AG09309 (cell line): Measurements from ENCODE around the gene CEACAM21.

Experiments
- DNase-seq: peaks from one replicate; pipeline ENCODE4 v3.0.0-alpha.2; 2010; ENCODE audit warnings: low read depth
- H3K4me3 ChIP-seq: 2 replicates; pipeline ENCODE4 v1.5.1; 2011; ENCODE audit warnings: mild to moderate bottlenecking, low read depth, low read length, moderate library complexity; ENCODE audit not compliant: control insufficient read depth
- CTCF ChIP-seq: IDR thresholded peaks from 2 replicates; pipeline ENCODE4 v1.5.1; 2011; ENCODE audit warnings: mild to moderate bottlenecking, low read depth, low read length, inconsistent platforms; ENCODE audit not compliant: insufficient read depth, control insufficient read depth; ENCODE audit errors: missing control alignments

CEACAM21 gene

GRCh38 chr19:41548047-41548446 is 27.9 kb upstream of the CEACAM21 start:
- TF ChIP-seq CTCF, result no peak
- H3K4me3 ChIP-seq, result no peak overlapping the region
- no peak for DNase-seq

- no peak for TF ChIP-seq CTCF
- no peak for DNase-seq
These were observed 26.8 kb upstream of the CEACAM21 start for GRCh38 chr19:41548954-41549688.

DNA sequence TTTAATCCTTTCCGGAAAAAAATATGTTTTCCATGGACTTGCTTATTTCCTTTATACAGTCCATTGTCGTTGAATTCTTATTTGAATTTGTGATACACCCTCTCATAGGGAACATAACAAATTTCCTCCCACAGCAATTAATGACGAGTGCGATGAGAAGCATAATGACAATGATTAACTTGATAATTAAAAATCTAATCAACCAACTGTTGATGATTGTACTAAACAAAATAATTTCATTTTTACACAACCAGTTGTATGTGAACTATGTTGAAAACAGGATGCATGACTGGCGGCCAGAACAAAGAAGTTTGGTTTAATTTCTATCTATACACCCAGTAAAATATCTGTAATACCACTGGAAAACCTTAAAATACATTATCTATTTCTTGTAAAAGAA is 26.1 kb upstream of the CEACAM21 start:
- no peak for DNase-seq
- TF ChIP-seq CTCF, result no peak
- no peak overlapping the region for H3K4me3 ChIP-seq

More at GRCh38 chr19:41548954-41549688, 26.8 kb upstream of the CEACAM21 start:
- no peak overlapping the region for H3K4me3 ChIP-seq

DNA sequence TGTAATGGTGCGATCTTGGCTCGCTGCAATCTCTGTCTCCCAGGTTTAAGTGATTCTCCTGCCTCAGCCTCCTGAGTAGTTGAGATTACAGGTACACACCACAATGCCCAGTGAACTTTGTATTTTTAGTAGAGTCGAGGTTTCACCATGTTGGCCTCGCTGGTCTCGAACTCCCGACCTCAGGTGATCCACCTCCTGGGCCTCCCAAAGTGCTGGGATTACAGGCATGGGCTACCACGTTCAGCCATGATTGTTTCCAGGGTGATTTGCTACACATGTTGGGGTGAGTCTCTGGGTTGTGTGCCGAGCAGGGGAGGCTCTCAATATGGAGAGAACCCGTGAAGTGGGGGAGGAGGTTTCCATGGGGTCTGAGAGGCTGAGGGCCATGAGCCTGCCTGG is 24.8 kb upstream of the CEACAM21 start:
- TF ChIP-seq CTCF, result no peak
- no peak overlapping the region for H3K4me3 ChIP-seq
- DNase-seq, result no peak

- DNase-seq, result no peak
- no peak for TF ChIP-seq CTCF
- H3K4me3 ChIP-seq, result no peak overlapping the region
These were observed 24.3 kb upstream of the CEACAM21 start for GRCh38 chr19:41551711-41552110.

DNA sequence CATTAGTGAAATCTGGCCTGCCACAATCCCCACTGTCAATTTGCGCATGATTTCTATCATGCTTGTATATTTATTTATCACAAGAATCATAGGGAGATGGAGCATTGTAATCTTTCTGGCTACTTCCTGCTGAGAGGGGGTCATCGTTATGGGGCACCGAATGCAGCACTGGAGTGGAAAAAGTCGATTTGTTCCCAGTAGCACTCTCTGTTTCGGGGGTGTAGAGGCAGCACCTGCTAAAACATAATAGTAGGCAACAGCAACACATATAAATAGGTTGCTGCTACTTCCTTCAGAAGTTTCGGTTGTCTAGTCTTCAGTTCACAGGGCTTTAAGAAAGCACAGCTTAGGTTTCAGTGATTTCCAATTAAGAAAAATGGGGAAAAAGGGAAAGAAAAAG is 23.4 kb upstream of the CEACAM21 start:
- no peak overlapping the region for H3K4me3 ChIP-seq
- no peak for TF ChIP-seq CTCF
- no peak for DNase-seq
